Umbilical cord (tissue), 2 donors: ENCODE measurements around the gene PPP2R5D. TPM values are rescaled to one million over a fixed set of nuclear protein-coding genes. Genes with fewer than 3 reads are reported as not detected.
A peak's percentile ranks its signal among the peaks of the same experiment; 100 is the strongest.
"Not testable (repeated sequence)": the region's sequence is repeated elsewhere in the genome, so short reads cannot be mapped to it uniquely, and the experiment has no call there.

Experiments
- DNase-seq: peaks from one replicate; pipeline ENCODE4 v3.0.0-alpha.2; 2015; ENCODE audit warnings: low spot score
- total RNA-seq: library from RNA; depleted of rRNA; stranded (reverse); fragments of >200 nt; gene quantifications from one replicate; pipeline ENCODE4 v1.2.3, GENCODE V29; 2014; ENCODE audit warnings: low replicate concordance; ENCODE audit not compliant: insufficient read depth

PPP2R5D gene
- total RNA-seq, 1 donor from 2014 or later, result 26.7 TPM

DNA sequence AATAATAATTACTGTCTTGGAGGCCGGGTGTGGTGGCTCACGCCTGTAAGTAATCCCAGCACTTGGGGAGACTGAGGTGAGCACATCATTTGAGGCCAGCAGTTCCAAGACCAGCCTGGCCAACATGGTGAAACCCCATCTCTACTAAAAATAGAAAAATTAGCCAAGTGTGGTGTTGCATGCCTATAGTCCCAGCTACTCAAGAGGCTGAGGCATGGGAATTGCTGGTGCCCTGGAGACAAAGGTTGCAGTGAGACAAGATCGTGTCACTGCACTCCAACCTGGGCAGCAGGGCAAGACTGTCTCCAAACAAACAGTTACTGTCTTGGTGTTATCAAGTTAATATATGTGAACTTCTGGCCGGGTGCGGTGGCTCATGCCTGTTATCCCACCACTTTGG lies 42.0 kb downstream of the PPP2R5D start:
- no peak for DNase-seq

DNA sequence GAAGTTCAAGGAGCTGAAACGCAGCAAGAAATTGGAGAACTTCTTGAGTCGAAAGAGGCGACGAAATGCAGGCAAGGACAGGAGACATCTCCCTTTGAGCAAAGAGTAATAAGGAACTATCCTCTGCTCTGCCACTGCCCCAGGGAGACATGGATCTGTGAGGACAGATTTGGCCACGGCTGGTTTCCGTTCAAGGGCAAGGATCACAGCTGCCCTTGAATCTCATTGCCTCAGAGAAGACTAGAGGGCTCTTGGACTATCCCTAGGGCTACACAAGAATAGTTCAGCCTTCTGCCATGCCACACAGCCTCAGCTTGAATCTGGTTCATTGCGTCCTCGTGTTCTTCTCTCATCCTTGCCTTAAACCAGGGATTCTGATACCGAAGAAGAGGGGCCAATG lies 44.8 kb downstream of the PPP2R5D start:
- no peak for DNase-seq

DNA sequence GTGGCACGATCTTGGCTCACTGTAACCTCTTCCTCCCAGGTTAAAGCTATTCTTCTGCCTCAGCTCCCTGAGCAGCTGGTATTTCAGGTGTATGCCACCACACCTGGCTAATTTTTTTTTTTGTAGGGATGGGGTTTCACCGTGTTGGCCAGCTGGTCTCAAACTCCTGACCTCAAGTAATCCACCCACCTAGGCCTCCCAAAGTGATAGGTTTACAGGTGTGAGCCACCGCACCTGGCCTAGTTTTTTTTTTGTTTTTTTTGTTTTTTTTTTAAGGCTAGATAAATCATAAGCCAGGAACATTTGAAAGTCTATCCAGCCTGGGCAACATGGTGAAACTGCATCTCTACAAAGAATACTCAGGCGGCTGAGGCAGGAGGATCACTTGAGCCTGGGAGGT lies 48.0 kb downstream of the PPP2R5D start:
- DNase-seq, result no peak

DNA sequence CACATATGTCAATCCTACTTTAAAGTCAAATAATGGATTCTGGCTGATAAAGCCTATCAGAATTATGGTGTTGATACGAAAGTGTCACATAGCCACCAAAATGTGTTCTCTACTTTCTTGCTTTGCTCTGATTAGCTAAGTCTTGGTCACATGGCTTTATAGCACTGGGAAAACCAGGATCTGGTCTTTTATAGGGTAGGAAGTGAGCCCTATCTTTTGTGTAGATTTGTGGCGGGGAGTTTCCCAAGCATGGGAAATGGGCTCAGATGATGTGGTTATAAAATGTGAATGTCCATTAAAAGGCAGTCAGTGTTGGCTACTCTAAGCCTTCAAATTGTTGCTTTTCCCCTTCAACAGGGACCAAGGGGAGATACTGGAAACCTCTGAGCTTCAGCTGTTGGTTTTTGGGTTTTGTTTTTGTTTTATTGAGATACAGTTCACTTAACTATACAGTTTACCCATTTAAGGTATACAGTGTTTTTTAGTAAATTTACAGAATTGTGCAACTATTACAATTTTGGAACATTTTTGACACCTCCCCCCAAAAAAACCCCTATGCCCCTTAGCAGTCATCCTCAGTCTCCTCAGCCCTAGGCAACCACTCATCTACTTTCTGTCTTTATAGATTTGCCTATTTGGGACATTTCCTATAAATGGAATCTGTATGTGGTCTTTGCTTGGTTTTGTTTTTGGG lies 49.3 kb downstream of the PPP2R5D start:
- no peak for DNase-seq

DNA sequence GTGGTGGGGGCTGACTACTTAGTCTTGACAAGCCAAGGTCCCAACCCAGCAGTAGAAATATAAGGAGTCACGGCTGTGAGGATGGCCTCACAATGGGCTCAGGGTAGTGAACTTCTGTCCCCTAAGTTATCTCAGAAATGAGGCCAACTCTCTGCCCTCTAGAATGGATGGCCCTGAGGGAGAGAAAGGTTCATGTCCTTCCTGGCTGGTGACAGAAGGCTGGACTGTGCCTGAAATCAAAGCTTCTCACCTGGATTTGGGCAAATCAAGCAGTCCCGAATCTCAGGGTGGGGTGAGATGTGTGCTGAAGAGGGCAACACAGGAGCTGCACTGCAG lies 49.8 kb downstream of the PPP2R5D start:
- no peak for DNase-seq

DNA sequence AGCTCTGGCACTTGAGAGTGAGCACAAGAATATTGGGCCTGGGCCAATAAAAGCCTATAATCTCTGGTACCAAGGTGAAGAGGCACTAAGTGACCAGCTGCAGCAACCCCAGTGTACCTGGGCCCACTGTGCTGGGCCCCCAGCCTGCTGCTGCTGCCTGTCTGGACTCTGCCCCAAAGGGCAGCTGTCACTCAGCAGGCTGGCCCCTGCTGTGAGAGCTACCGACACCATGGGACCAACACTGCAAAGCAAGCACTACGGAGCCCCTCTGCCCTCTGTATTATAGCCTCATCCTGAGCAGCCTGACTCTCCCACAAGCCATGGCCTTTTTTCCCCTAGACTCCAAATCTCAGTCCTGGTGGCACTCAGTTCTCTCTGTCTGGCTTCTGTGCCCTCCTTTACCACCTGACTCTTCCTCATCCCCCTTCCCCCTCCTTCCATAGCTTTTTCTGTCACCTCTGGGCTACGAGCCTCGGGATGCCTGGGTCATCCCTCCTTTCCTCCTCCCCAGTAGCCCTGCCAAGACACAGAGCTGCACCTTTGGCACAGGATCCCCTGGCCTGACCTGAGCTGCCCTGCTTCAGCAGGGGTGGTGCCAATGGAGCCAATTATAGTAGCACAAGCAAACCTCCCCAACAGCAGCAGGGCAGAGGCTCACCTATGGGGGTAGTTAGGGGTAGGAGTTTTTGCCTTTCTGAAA lies 51.3 kb downstream of the PPP2R5D start:
- no peak for DNase-seq

DNA sequence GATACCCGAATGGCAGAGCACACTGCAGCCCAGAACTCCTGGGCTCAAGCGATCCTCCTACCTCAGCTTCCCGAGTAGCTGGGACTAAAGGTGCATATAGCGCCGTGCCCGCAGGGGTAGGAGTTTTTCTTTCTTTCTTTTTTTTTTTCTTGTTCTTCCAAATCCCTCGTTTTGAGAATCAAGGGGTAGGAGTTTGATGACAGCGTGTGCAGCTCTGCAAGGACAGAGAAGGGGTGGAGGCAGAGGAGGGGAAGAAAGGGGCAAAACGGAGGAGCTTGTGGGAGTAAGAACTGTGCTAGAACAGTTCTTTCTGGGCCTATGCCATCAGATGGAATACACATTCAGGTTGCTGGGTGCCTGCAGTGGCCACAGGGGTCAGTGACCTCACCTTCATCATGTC lies 52.3 kb downstream of the PPP2R5D start:
- DNase-seq, result no peak

DNA sequence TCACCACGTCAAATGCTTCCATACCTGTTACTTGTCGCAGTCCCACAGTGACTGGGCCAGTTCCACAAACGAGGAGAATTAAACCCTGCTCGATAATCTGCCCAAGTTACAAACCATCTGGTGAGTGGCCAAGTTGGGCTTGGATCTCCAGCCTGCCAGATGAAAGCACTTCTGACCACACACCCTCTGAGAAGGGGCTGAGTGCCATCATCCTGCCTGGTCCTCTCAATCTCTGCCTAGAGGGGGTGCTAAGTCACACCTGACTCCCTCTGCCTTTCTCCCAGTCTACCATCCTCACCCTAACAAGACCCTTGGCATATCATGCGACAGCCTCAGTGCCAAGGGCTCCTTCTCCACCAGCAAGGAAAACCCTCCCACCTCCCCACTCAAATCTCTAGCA lies 52.8 kb downstream of the PPP2R5D start:
- DNase-seq, result no peak

DNA sequence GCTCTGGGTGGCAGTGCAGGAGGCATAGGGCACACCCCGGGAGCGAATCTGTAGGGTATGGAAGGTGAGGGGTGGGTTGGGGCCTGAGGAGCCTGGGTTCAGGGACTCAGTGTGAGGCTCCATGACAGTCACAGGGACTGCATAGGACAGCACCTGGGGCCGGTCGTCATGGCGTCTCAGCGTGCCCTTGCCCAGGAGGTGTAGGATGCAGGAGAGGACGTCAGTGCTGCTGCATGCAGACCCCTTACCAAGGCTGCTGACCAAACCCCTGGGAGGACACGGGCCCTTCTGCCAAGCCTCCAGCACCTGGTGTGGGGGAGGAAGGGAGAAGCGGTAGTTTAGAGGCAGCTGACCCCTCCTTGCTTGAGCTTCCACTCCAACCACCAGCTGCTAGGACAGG lies 53.3 kb downstream of the PPP2R5D start:
- no peak for DNase-seq

DNA sequence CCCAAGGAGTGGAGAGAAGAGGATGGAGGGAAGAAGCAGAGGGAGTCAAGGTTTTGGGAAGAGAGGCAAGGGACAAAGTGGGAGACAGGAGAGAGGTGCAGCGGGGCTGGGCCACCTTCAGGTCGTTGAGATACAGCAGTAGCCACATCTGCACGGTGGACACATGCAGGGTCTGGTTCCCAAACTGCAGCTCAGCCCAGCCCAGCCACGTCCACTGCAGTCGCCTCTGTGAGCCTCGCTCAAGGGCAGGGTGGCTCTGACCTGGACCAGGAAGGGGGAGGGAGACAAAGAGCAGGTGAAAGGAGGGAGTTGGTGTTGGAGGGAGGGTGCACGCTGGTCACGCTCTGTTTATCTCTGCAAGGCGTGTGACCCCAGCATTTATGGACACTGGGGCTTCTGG lies 54.4 kb downstream of the PPP2R5D start:
- DNase-seq, result no peak

DNA sequence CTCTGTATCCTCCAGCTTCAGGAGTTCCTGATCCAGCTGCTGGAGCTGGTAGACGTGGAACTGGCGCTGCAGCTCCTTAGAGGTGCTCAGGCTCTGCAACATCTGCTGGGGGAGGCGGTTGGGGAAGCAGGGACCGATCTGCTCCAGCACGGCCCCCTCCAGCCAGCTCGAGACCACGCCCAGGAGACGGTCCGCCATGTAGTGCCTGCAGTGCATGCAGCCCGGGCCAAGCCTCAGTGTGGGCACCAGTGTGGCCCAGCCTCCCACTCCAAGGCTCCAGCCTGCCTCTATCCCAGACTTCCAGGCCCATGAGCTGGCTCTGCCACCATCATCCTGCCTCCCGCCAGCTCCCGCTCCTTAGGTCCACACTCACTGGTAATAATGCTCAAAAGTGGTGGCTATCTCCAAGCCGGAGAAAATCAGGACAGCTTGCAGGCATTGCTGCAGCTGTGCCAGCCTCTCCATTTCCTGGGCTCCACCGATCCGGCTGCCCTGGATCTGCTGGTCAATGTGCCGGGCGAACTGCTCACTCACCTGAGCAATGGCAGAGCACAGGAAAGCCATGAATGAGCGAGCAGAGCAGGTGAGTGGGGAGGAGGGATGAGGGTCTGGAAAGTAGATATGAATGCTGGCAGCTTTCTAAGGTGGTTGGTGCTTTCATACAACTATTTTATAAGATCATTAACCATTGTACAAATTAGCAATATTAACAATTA lies 56.3 kb downstream of the PPP2R5D start:
- DNase-seq, result no peak

DNA sequence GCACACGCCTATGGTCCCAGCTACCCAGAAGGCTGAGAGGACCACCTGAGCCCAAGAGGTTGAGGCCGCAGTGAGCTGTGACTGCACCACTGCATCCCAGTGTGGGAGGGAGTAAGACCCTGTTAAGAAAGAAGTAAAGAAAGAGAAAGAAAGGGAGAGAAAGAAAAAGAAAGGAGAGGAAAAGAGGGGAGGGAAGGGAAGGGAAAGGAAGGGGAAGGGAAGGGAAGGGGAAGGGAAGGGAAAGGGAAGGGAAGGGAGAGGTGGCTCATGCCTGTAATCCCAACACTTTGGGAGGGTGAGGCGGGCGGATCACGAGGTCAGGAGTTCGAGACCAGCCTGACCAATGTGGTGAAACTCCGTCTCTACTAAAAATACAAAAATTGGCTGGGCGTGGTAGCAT lies 57.1 kb downstream of the PPP2R5D start:
- not testable (repeated sequence) for DNase-seq

DNA sequence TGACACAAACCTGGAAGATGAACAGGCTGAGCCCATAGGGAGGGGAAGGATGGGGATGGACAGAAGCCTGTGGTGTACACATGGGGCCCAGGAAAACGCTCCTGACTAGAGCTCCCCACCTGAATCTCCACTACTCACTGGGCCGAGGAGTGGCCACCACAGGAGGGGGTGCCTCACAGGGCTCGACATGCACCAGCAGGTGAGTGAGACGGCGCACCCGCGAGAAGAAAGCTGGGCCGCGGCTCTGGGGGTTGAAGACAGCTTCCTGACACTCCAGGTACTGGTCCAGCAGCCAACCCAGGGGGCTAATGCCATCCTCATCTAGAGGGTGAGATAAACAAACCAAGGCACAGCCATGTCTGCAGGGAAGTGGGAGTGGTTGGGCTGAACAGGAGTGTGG lies 58.9 kb downstream of the PPP2R5D start:
- DNase-seq, result no peak

DNA sequence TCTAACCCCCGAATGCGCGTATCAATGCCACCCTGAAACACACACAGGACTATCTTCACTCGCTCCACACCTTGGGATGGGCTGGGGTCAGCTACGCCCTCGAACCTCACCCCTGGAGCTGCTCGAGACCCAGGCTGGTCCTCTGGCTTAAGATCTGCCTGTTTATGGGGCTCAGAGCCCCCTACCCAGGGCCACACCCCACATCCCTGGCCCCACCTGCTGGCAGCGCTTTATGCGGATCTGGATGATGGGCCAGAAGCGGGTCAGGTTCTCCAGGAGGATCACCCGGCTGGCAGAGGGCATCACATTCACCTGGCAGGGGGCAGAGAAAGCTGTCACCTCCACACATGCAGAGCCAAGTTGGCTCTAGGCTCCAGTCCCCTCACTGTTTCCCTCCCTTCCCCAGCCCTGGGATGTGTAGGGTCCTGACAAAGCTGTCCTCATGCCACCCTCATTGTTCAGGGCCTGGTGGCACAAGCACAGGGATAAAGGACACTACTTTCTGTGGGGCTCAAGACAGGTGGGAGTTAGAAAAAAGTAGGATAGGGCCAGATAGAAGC lies 61.1 kb downstream of the PPP2R5D start:
- DNase-seq, result no peak

DNA sequence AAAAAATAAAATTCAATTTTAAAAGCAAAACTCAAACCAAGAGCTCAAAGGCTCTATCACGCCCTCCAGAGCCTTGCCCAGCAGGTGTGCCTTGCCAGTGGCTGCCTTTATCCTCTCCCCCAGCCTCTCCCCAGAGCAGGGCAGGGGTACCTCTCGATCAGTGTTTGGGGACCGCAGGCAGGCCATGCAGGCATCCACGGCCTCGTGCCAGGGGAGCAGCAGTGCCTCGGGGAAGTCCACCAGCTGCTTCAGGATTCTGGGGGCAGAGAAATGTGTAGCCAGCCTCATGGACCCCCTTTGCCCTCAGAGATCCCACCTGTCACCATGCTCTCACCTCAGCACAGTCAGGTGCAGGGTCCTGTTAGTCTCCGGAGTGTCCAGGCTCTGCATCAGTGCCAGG lies 63.6 kb downstream of the PPP2R5D start:
- no peak for DNase-seq

DNA sequence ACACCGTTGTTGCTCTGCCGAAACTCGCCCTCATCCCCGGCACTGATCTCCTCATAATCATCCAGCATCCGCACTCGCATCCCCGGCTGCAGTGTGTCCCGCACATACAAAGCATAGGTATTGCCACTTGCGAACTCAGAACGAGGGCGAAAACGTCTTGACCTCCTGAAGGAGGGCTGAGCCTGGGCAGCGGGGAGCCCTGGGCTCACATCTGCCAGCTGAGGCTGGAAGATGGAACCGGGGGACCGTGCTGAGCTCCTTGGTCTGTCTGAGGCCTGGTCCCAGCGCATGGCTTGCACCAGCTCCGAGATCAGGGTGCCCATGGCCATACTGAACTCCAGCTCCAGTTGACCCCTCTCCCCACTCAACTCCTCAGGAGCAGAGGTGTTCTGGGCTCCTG lies 66.6 kb downstream of the PPP2R5D start:
- no peak for DNase-seq

DNA sequence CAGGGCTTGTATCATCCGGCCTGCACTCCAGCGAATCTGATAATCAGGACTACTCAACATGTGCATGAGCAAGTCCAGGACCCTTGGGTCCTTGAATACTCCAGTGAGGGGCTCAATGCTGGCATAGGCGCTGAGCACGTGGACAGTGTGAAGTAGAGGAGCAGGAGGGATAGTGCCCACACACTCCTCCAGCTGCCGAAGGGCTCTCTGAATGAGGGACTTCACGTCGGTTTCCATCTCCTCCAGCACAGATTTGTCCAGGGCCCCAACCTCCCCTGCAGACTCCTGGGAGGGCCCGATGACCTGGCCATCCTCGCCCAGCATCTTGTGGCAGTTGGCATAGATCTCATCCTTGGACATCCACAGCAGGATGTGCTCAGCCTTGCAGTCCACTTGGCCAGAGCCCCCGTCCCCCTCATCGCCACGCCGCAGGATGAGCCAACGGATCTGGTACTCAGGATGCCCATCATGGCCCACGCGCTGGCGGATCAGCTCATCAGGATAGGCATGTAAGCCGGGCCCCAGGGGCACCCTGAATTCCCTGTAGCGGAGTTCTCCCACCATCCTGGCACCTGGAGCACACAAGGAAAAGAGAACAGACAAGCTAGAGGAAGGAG lies 68.0 kb downstream of the PPP2R5D start:
- DNase-seq, result peak; percentile 37

DNA sequence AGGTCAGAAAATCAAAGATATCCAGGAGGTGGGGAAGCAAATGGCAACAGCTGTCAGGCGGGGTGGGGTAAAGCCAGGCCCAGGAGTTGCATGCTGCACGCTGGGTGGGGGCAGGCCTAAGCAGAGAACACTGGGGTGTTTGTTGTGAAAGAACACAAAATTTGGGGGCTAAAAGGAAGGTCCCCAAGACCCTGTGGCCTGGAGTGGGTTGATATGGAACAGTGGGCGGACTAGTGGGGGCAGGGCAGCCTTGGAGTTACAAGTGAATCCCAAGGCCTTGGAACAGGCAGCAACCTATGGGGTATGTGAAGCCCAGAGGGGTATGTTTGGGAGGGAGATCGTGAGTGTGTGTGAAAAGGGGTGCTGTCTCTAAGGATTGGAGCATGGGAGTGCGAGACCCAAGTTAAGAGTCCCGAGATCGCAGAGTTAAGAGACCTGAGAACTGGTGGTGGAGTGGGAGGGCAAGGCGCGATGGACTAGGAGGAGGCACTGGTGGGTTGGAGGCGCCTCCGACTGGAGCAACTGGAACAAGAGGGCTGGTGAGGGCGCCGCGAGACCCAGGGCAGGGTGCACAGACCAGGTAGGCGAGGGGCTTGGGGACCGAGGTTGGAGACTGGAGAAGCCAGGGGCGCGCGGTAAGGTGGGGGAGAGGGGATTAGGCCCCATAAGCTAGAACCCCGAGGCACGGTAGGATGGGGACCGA lies 68.6 kb downstream of the PPP2R5D start:
- peak; percentile 57 for DNase-seq

DNA sequence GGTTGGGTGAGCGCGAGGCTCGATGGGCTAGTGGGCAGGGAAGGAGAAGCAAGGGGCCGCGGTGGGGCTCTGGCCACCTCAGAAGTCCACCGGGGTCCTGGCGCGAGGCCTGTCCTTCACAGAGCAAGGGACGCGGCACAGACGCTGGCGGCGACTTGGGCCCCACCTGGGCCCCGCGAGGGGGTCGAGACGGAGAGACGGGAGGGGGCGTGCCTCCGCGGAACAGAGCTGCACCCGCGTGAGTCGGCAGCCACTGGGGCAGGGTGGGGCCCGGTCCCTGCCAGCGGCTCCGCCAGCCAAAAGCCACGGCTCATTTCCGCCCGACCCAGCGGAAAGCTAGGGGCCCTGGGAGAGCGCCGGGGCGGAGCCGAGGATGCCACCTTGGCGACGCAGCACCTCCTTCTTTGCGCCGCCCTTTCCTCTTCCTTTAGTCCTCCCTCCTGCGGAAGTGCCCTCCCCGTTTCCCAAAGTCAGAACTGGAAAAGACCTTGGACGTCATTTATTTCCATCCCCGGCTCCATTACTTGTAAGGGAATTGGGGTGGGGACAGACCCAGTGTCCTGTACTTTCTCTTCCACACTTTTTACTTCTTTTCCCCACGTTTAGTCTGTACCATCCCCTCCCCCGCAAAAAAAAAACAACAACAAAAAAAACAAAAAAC lies 69.3 kb downstream of the PPP2R5D start, which contains the start of gene CUL7:
Gene CUL7, minus strand, starts transcription at position 307 of the 661 bp plus-strand sequence. CDS start 1,063 bp downstream, outside the sequence.
- peak; percentile 99 for DNase-seq

DNA sequence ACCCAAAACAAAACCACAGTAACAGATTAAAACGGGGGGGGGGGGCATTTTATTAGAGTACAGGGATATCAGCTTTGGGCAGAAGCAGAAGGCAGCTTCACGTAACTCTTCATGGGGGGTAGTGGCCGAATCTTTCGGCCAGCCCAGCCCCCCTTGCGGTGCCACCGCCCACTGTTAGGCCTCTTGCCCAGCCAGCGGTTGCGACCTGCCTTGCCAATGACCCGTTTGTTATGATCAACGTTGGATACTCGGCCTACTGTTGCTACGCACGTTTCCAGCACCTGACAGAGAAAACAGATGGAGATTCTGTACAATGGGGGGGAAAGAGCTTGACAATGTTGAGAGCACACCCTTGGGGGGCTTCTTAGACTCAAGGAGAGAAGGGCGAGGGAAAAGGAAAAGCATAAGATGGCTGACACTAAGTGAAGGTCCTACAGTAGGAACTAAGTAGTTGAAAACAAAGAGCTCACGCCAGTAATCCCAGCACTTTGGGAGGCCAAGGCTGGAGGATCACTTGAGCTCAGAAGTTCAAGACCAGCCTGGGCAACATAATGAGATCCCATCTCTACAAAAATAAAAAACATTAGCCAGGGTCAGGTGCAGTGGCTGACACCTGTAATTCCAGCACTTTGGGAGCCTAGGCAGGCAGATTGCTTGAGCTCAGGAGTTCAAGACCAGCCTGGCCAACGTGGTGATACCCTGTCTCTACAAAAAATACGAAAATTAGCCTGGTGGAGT lies 70.0 kb downstream of the PPP2R5D start:
- no peak for DNase-seq
